Measurements from ENCODE around the gene BORCS6. TPM values are rescaled to one million over a fixed set of nuclear protein-coding genes. Genes with fewer than 3 reads are reported as not detected.
"Not testable (repeated sequence)": the region's sequence is repeated elsewhere in the genome, so short reads cannot be mapped to it uniquely, and the experiment has no call there.

BORCS6 gene
- total RNA-seq, 1 experiment from 2014 or later, result 7.0 TPM

GRCh38 chr17:8214000-8214399 is 24.0 kb upstream of the BORCS6 start:
- DNase-seq (ENCODE audit: low read depth); in situ Hi-C loops (cut with HindIII; ENCODE audit: low pct_unique_long_range_greater_than_20kb, low sequenced_read_pairs): not testable (repeated sequence)

GRCh38 chr17:8212312-8213180 is 22.6 kb upstream of the BORCS6 start:
- in situ Hi-C loops (cut with HindIII; ENCODE audit: low pct_unique_long_range_greater_than_20kb, low sequenced_read_pairs), result no loop called here
- DNase-seq (ENCODE audit: low read depth), result peak; percentile 62

- in situ Hi-C loops (cut with HindIII; ENCODE audit: low pct_unique_long_range_greater_than_20kb, low sequenced_read_pairs), result no loop called here
- no peak for DNase-seq (ENCODE audit: low read depth)
Measured at GRCh38 chr17:8210761-8211458, 20.9 kb upstream of the BORCS6 start.

GRCh38 chr17:8209907-8210760 is 20.2 kb upstream of the BORCS6 start, which contains the start of gene AURKB:
Gene AURKB, minus strand, starts transcription at chr17:8210575. Its CDS starts 351 bp downstream, at chr17:8210224.
- DNase-seq (ENCODE audit: low read depth), result peak; percentile 88
- in situ Hi-C loops (cut with HindIII; ENCODE audit: low pct_unique_long_range_greater_than_20kb, low sequenced_read_pairs), result no loop called here

GRCh38 chr17:8206536-8206935 is 16.6 kb upstream of the BORCS6 start:
- DNase-seq (ENCODE audit: low read depth), result no peak
- in situ Hi-C loops (cut with HindIII; ENCODE audit: low pct_unique_long_range_greater_than_20kb, low sequenced_read_pairs), result no loop called here

- no peak for DNase-seq (ENCODE audit: low read depth)
- in situ Hi-C loops (cut with HindIII; ENCODE audit: low pct_unique_long_range_greater_than_20kb, low sequenced_read_pairs), result no loop called here
Measured at GRCh38 chr17:8204761-8205555, 15.0 kb upstream of the BORCS6 start.

- DNase-seq (ENCODE audit: low read depth), result peak; percentile 87
- in situ Hi-C loops (cut with HindIII; ENCODE audit: low pct_unique_long_range_greater_than_20kb, low sequenced_read_pairs), result no loop called here
Measured at GRCh38 chr17:8192070-8192815, 2.3 kb upstream of the BORCS6 start.

- DNase-seq (ENCODE audit: low read depth), result no peak
- in situ Hi-C loops (cut with HindIII; ENCODE audit: low pct_unique_long_range_greater_than_20kb, low sequenced_read_pairs), result no loop called here
Measured at GRCh38 chr17:8190506-8190905, 526 bp upstream of the BORCS6 start.

GRCh38 chr17:8189041-8189710 is 804 bp downstream of the BORCS6 start:
- in situ Hi-C loops (cut with HindIII; ENCODE audit: low pct_unique_long_range_greater_than_20kb, low sequenced_read_pairs), result no loop called here
- no peak for DNase-seq (ENCODE audit: low read depth)

GRCh38 chr17:8188263-8188839 is 1.6 kb downstream of the BORCS6 start:
- in situ Hi-C loops (cut with HindIII; ENCODE audit: low pct_unique_long_range_greater_than_20kb, low sequenced_read_pairs), result no loop called here
- no peak for DNase-seq (ENCODE audit: low read depth)

- in situ Hi-C loops (cut with HindIII; ENCODE audit: low pct_unique_long_range_greater_than_20kb, low sequenced_read_pairs), result no loop called here
- peak; percentile 98 for DNase-seq (ENCODE audit: low read depth)
Measured at GRCh38 chr17:8187517-8188262, 2.3 kb downstream of the BORCS6 start.

- in situ Hi-C loops (cut with HindIII; ENCODE audit: low pct_unique_long_range_greater_than_20kb, low sequenced_read_pairs), result no loop called here
- peak; percentile 91 for DNase-seq (ENCODE audit: low read depth)
Measured at GRCh38 chr17:8186787-8187516, 3.0 kb downstream of the BORCS6 start.

GRCh38 chr17:8186446-8186786 is 3.6 kb downstream of the BORCS6 start:
- no peak for DNase-seq (ENCODE audit: low read depth)
- in situ Hi-C loops (cut with HindIII; ENCODE audit: low pct_unique_long_range_greater_than_20kb, low sequenced_read_pairs), result no loop called here

GRCh38 chr17:8185582-8186445 is 4.2 kb downstream of the BORCS6 start:
- in situ Hi-C loops (cut with HindIII; ENCODE audit: low pct_unique_long_range_greater_than_20kb, low sequenced_read_pairs), result no loop called here
- DNase-seq (ENCODE audit: low read depth), result peak; percentile 75

Measured in Caki2 (cell line).